GM18526 (cell line): Measurements from ENCODE around the gene ERBB4.

Source experiments
- POLR2A ChIP-seq: IDR thresholded peaks from 3 replicates; pipeline ENCODE4 v1.6.1; 2011; ENCODE audit not compliant: insufficient read length; ENCODE audit errors: extremely low read depth

Gene ERBB4

GRCh38 chr2:212488611-212489010 lies 50.0 kb downstream of the ERBB4 start:
- no peak for TF ChIP-seq POLR2A

GRCh38 chr2:212484563-212485080 lies 54.0 kb downstream of the ERBB4 start:
- TF ChIP-seq POLR2A = no peak

- no peak for TF ChIP-seq POLR2A
Observed at GRCh38 chr2:212480447-212480846, 58.2 kb downstream of the ERBB4 start.

- no peak for TF ChIP-seq POLR2A
Observed at GRCh38 chr2:212477571-212477970, 61.0 kb downstream of the ERBB4 start.

- no peak for TF ChIP-seq POLR2A
Observed at GRCh38 chr2:212473211-212473610, 65.4 kb downstream of the ERBB4 start.

GRCh38 chr2:212465456-212465855 lies 73.1 kb downstream of the ERBB4 start:
- TF ChIP-seq POLR2A = no peak

DNA sequence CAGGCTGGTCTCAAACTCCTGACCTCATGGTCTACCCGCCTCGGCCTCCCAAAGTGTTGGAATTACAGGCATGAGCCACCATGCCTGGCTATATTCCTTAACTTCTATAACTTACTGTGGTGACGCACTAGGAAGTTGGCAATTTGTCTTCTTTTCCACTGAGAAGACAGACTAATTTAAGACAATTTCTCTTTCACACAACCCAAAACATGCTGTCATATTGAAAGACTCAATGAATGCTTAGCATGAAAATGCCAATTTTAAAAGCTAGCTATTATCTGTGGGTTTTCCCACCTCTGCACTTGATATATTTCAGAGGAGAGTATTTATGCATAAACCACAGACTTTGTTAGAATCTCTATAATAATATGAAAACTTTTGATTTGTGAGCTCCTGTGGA lies 84.5 kb downstream of the ERBB4 start:
- TF ChIP-seq POLR2A = no peak

DNA sequence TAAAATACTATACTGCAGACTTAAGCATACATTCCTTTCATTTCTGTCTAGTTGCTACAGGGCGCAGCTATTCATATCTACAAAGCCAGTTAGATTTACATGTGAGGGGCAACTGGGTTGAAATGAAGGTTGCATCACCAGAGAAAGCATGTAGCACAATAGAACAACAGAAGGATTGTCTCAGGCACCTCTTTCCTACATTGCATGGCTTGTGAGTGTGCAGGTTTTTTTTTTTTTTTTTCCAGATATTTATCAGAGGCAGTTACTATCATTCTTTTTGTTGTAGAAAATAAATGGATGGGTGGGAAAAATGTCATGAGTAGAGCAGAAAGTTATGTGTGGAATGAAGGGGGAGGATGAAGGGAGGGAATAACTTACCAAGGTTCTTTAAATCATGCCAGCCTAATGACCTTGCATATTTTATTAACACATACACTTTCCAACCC lies 86.8 kb downstream of the ERBB4 start:
- no peak for TF ChIP-seq POLR2A

DNA sequence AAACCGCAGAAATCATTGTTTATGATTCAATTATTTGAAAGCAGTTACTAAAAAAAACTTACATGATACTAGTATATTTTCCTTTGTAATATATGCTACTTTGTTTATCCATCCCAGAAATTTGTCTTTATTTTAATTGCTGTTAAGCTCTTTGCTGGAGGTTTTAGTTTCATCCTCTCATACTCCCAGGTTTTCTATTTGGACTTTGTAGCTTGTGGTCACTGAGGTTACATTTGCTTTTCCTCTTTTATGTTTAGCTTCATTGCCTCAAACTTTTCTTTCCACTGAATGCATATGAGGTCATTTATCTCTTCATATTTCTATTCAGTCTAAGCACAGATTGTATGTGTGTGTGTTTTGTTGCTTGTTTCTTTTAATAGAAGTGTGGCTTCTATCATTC lies 89.9 kb downstream of the ERBB4 start:
- TF ChIP-seq POLR2A = no peak

GRCh38 chr2:212441821-212442220 lies 96.8 kb downstream of the ERBB4 start:
- TF ChIP-seq POLR2A = no peak

GRCh38 chr2:212441141-212441540 lies 97.5 kb downstream of the ERBB4 start:
- no peak for TF ChIP-seq POLR2A

GRCh38 chr2:212428681-212429478 lies 109.7 kb downstream of the ERBB4 start:
- no peak for TF ChIP-seq POLR2A

- no peak for TF ChIP-seq POLR2A
Observed at GRCh38 chr2:212427638-212428037, 111.0 kb downstream of the ERBB4 start.

- TF ChIP-seq POLR2A = no peak
Observed at GRCh38 chr2:212426637-212427412, 111.8 kb downstream of the ERBB4 start.

DNA sequence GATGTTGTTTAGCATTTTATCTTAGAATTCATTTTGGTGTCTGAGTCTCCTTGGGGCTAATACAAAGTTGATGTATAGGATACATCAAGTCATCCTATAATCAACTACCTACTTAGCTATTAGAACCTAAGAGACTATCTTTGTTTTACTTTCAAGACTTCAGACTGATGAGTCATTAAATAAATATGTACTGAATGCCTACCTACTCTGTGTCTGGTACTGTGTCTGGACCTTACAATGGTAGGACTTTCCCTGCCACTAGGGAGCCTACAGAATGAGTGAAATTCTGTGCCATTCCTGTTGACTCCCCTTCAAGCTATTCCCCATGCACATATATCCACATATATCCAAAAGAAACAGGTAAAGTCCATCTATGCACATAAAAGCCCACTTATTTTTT lies 114.5 kb downstream of the ERBB4 start:
- TF ChIP-seq POLR2A = no peak

- no peak for TF ChIP-seq POLR2A
Observed at GRCh38 chr2:212423089-212423488, 115.5 kb downstream of the ERBB4 start.
